ENCODE results near the gene TEF.

GRCh38 chr22:41381329-41382097 is at the start of gene TEF:
- no peak for TF ChIP-seq CTCF (IDR thresholded peaks at IDR 0.05; ENCODE audit: low read length)
- no peak for TF ChIP-seq EZH2 (optimal IDR thresholded peaks at IDR 0.05; ENCODE audit: low read depth, low read length)
- no peak for TF ChIP-seq EZH2phosphoT487 (IDR thresholded peaks at IDR 0.05; ENCODE audit: low read length)

Measured in MM.1S (cell line).